WI38 (cell line): ENCODE data around the gene FGD4.

Experiments used
- H3K4me3 ChIP-seq: 2 replicates; pipeline ENCODE4 v1.5.1; 2011; ENCODE audit warnings: low read depth, mild to moderate bottlenecking, control low read depth, low read length
- TF ChIP-seq, protein P1 (sequence below): IDR thresholded peaks from 2 replicates; pipeline ENCODE4 v1.5.1; 2012; ENCODE audit warnings: low read depth, mild to moderate bottlenecking, control low read depth, low read length

The FGD4 gene

DNA sequence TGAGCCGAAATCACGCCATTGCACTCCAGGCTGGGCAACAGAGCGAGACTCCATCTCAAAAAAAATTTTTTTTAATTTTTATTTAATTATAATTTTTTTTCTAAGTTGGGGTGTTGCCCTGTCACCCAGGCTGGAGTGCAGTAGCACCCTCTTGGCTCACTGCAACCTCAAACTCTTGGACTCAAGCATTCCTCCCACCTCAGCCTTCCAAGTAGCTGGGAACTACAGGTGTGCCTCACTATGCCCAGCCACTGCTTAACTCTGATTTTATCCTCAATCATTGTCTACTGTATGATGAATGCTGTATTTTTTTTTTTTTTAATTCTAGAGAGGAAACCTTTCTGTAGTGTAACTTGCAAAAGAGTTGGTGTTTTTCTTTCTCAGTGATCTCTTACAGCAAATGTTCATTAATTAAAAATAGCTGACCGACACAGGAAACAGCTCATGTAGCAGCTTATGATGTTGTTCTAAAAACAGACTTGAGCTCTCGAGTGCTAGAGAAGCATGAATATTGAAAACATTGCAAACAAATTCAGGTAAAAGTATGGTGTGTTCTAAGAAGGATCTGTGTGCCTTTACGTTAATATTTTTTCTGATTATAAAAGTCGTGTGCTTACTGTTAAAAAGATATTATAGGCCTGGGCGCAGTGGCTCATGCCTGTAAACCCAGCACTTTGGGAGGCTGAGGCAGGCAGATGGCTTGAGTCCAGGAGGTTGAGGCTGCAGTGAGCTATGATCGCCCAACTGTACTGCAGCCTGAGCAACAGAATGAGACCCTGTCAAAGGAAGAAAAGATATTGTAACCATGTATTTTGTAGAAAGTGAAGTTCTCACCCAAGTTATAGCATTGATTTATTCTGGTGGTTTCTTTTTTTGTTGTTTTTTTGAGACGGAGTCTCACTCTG lies 68.9 kb downstream of the FGD4 start:
- TF ChIP-seq, protein P1, sequence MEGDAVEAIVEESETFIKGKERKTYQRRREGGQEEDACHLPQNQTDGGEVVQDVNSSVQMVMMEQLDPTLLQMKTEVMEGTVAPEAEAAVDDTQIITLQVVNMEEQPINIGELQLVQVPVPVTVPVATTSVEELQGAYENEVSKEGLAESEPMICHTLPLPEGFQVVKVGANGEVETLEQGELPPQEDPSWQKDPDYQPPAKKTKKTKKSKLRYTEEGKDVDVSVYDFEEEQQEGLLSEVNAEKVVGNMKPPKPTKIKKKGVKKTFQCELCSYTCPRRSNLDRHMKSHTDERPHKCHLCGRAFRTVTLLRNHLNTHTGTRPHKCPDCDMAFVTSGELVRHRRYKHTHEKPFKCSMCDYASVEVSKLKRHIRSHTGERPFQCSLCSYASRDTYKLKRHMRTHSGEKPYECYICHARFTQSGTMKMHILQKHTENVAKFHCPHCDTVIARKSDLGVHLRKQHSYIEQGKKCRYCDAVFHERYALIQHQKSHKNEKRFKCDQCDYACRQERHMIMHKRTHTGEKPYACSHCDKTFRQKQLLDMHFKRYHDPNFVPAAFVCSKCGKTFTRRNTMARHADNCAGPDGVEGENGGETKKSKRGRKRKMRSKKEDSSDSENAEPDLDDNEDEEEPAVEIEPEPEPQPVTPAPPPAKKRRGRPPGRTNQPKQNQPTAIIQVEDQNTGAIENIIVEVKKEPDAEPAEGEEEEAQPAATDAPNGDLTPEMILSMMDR: no peak
- H3K4me3 ChIP-seq: no peak overlapping the region

DNA sequence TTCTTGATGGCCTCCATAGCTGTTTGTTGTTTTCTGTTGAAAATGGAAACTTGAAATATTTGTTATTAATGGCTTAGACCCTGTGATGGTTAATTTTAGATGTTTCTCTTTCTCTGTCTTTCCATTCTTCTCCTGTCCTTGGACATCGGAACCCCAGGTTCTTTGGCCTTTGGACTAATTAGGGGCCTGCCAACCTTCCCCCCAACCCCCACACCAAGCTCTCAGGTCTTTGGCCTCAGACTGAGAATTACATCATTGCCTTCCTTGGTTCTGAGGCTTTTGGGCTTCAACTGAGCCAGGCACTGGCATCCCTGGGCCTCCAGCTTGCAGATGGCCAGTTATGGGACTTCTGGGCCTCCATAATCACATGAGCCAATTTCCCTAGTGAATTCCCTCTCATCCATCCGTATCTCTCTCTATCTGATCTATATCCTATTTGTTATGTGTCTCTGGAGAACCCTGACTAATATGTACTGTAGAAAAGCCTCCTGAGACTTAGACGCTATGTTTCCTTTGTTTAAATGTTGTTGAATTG lies 71.6 kb downstream of the FGD4 start:
- TF ChIP-seq, protein P1: no peak
- no peak overlapping the region for H3K4me3 ChIP-seq

DNA sequence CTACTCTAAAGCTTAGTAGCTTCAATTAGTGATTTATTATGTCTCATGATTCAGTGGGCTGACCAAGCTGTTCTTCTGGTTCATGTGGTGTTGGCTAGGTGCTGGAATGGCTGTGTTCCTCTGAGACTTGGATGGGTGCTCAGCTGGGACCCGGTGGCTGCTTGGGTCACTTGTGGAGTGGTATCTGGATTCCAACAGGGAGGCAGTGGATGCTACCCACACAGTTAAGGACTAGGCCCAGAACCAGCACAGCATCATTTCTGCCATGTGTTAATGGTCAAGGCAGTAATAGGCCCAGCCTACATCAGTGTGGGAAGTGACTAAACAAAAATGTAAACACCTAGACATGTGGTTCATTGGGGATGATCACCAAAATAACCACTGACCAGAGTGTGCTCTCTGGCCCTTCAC lies 72.2 kb downstream of the FGD4 start:
- TF ChIP-seq, protein P1: no peak
- no peak overlapping the region for H3K4me3 ChIP-seq

DNA sequence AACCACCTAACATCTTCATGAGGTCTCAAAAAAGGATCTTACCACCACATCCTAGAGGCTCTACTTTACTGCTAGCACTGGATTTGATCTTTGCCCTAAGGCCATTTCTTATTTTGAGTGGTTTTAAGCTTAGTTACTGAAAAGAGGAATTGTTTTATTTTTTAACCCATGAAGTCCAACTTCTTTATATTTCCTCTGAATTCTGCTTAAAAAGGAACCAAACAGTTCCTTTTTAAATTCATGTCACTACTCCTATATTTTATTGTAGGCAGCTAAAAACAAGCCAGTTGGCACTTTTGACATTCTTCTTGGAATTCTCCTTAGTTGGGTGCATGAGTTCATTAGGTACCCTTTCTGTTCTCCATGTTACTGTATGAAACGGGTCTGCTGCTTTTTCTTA lies 76.4 kb downstream of the FGD4 start:
- no peak overlapping the region for H3K4me3 ChIP-seq
- TF ChIP-seq, protein P1: no peak

DNA sequence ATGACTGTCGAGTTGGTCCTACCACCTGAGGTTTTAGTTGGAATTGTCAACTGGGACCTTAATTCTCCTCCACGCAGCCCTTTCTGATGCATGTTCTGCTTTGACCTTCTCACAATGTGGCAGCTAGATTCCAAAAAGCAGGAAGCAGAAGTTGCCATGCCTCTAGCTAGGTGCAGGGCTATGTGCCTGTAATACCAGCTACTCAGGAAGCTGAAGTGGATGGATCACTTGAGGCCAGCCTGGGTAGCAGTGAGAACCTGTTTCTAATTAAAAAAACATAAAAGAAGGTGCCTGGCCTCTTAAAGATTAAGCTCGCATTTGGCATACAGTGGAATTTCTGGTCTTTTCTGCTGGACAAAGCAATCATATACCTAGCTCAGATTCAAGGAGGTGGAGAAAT lies 77.1 kb downstream of the FGD4 start:
- H3K4me3 ChIP-seq: no peak overlapping the region
- TF ChIP-seq, protein P1: no peak

DNA sequence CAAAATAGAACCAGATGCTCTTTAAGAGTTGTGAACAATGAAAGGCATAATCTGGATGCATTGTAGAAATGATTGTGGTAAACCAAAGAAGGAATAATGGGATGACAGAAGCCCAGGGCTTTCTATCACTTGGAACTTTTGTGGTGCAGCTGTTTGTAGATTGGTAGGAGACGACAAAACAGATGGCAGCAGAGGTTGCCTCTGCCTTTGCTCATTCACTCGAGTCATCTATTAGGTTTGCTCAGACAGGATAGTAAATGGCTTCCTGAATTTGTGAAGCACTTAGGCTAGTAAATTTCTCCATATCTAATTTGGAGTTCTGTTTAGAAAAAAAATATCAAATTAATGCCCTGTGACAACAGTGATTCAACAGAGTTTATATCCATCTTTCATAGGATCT lies 78.4 kb downstream of the FGD4 start:
- no peak overlapping the region for H3K4me3 ChIP-seq
- TF ChIP-seq, protein P1: no peak

DNA sequence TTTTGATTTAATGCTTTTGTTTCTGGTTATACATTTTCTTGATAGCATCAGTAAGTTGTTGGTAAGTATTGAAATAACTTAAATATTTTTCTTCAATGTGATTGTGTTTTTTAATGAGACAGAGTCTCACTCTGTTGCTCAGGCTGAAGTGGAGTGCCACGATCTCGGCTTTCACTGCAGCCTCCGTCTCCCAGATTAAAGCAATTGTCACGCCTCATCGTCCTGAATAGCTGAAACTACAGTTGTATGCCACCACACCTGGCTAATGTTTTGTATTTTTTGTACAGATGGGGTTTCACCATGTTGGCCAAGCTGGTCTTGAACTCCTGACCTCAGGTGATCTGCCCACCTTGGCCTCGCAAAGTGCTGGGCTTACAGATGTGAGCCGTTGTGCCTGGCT lies 78.8 kb downstream of the FGD4 start:
- no peak overlapping the region for H3K4me3 ChIP-seq

More for the DNA sequence above, 78.8 kb downstream of the FGD4 start:
- TF ChIP-seq, protein P1: no peak
